Fibroblast of mammary gland (primary cell): ENCODE measurements around the gene BAZ2B.
A peak's percentile ranks its signal among the peaks of the same experiment; 100 is the strongest.

Experiments
- DNase-seq: peaks from one replicate; pipeline ENCODE4 v3.0.0-alpha.2; 2010; ENCODE audit warnings: low read depth
- H3K4me3 ChIP-seq: 2 replicates; pipeline ENCODE4 v1.5.1; 2011; ENCODE audit warnings: low read depth, mild to moderate bottlenecking, low read length, moderate library complexity; ENCODE audit not compliant: control insufficient read depth
- TF ChIP-seq, protein P1 (sequence below): conservative IDR thresholded peaks from 2 replicates; pipeline ENCODE4 v1.5.1; 2011; ENCODE audit warnings: low read depth, low read length, inconsistent platforms; ENCODE audit not compliant: control insufficient read depth, insufficient read depth

Gene BAZ2B

DNA sequence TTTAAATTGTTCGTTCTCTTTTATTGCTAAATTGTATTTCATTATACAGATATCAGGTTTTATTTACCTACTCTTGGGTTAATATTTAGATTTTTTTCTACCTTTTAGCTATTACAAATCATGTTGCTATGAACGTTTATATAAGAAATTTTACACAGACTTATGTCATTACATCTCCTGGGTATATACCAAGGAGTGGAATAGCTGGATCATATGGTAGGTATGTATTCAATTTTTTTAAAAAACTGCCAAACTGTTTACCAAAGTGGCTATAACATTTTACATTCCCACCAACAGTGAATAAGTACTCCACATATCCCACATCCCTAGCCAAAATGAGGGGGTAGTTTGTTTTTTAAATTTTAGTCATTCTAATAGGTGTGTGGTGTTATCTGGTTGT lies 32.3 kb upstream of the BAZ2B start:
- no peak for DNase-seq
- TF ChIP-seq, protein P1, sequence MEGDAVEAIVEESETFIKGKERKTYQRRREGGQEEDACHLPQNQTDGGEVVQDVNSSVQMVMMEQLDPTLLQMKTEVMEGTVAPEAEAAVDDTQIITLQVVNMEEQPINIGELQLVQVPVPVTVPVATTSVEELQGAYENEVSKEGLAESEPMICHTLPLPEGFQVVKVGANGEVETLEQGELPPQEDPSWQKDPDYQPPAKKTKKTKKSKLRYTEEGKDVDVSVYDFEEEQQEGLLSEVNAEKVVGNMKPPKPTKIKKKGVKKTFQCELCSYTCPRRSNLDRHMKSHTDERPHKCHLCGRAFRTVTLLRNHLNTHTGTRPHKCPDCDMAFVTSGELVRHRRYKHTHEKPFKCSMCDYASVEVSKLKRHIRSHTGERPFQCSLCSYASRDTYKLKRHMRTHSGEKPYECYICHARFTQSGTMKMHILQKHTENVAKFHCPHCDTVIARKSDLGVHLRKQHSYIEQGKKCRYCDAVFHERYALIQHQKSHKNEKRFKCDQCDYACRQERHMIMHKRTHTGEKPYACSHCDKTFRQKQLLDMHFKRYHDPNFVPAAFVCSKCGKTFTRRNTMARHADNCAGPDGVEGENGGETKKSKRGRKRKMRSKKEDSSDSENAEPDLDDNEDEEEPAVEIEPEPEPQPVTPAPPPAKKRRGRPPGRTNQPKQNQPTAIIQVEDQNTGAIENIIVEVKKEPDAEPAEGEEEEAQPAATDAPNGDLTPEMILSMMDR = no peak
- H3K4me3 ChIP-seq = no peak overlapping the region

DNA sequence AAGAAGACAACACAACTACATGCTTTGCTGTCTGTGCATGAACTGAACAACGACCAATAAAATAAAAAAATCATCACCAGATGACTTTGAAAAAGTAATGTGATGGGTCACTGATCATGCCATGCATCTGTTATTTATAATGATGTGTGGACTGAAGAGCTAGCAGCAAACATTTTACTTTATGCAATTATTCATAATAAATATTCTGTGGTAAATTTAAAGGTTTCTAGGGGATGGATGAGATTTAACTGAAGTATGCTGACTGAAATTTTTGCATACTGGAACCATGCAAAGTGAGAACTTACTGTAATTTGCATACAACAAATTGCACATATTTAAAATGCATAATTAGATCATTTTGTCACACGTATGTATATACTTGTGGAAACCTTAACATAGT lies 31.3 kb upstream of the BAZ2B start:
- TF ChIP-seq, protein P1 = no peak
- no peak overlapping the region for H3K4me3 ChIP-seq
- DNase-seq = no peak

DNA sequence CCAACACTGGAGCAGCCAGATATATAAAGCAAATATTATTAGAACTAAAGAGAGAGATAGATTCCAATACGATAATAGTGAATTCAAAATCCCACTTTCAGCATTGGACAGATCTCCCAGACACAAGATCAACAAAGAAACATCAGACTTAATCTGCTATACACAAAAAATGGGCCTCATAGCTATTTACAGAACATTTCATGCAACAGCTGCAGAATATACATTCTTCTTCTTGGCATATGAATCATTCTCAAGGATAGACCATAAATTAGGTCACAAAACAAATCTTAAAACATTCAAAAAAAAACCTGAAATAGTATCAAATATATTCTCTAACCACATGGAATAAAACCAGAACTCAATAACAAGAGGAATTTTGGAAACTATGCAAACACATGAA lies 23.8 kb upstream of the BAZ2B start:
- H3K4me3 ChIP-seq = no peak overlapping the region
- no peak for DNase-seq
- TF ChIP-seq, protein P1 = no peak

DNA sequence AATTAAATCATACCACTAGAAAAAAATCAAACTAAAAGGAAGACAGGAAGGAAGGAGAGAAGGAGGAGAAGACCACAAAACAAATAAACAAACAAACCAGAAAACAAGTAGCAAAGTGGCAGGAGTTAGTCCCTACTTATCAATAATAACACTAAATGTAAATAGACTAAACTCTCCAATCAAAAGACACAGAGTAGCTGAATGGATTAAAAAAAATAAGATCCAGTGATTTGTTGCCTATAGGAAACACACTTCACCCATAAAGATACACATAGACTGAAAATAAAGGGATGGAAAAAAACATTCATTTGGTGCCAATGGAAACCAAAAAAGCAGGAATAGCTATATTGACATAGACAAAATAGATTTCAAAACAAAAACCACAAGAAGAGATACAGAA lies 23.4 kb upstream of the BAZ2B start:
- DNase-seq = no peak
- TF ChIP-seq, protein P1 = no peak
- H3K4me3 ChIP-seq = no peak overlapping the region

- TF ChIP-seq, protein P1 = no peak
- DNase-seq = no peak
Observed at GRCh38 chr2:159639071-159639470, 22.7 kb upstream of the BAZ2B start.

GRCh38 chr2:159637988-159638501 lies 21.7 kb upstream of the BAZ2B start:
- peak; percentile 94 for DNase-seq
- no peak overlapping the region for H3K4me3 ChIP-seq
- TF ChIP-seq, protein P1 = no peak

More at GRCh38 chr2:159639071-159639470, 22.7 kb upstream of the BAZ2B start:
- H3K4me3 ChIP-seq = no peak overlapping the region

DNA sequence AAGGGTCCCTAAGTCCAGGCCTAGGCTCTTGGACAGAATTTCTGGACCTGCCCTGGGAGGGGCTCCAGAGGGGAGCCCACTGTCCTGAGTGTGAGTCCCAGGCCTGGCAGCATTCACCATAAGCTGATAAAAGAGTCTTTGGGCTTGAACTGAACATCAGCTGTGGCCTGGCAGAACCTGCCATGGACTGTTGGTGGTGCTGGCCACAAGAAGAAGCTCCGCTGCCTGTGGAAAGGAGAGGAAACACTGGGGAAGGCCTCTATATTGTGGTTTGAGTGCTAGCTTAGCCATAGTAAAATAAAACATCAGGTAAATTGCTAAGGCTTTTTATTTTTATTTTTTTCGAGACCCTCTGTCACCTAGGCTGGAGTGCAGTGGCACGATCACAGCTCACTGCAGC lies 20.9 kb upstream of the BAZ2B start:
- no peak overlapping the region for H3K4me3 ChIP-seq
- no peak for DNase-seq
- TF ChIP-seq, protein P1 = no peak
